ACC112 (cell line): ENCODE results near the gene CHGA.

Experiments
- H2AFZ ChIP-seq: fragments of 200-600 bp; sonication (generic); one replicate; pipeline ENCODE4 v1.6.0; 2017; ENCODE audit warnings: antibody characterized with exemption, low read length; ENCODE audit not compliant: unreplicated experiment
- H3K27ac ChIP-seq: fragments of 200-600 bp; sonication (generic); 2 replicates; pipeline ENCODE4 v1.5.1; 2014; ENCODE audit warnings: low read depth, mild to moderate bottlenecking, antibody characterized with exemption, low read length, moderate library complexity
- H3K27me3 ChIP-seq: fragments of 200-600 bp; sonication (generic); 2 replicates; pipeline ENCODE4 v1.6.1; 2014; ENCODE audit warnings: mild to moderate bottlenecking, antibody characterized with exemption, low read length, moderate library complexity, mixed read lengths; ENCODE audit not compliant: insufficient read depth
- H3K36me3 ChIP-seq: fragments of 200-600 bp; sonication (generic); 2 replicates; pipeline ENCODE4 v1.6.1; 2016; ENCODE audit warnings: mild to moderate bottlenecking, antibody characterized with exemption, low read length, moderate library complexity, mixed read lengths; ENCODE audit not compliant: insufficient read depth
- H3K4me1 ChIP-seq: fragments of 200-600 bp; sonication (generic); one replicate; pipeline ENCODE4 v1.6.1; 2016; ENCODE audit warnings: low read length, mixed read lengths; ENCODE audit not compliant: insufficient read depth, unreplicated experiment, control insufficient read depth
- H3K4me3 ChIP-seq: fragments of 200-600 bp; sonication (generic); 2 replicates; pipeline ENCODE4 v1.5.1; 2014; ENCODE audit warnings: mild to moderate bottlenecking, low read depth, low read length
- H3K79me2 ChIP-seq: fragments of 200-600 bp; sonication (generic); one replicate; pipeline ENCODE4 v1.6.0; 2016; ENCODE audit warnings: low read length; ENCODE audit not compliant: control insufficient read depth, unreplicated experiment, insufficient read depth

CHGA gene

GRCh38 chr14:92923744-92924103 lies 774 bp downstream of the CHGA start:
- no peaks in the 10 kb centered on the region for H3K4me1 ChIP-seq
- no peak overlapping the region for H3K4me3 ChIP-seq
- H3K36me3 ChIP-seq, result no peaks in the 10 kb centered on the region
- H2AFZ ChIP-seq, result no peak overlapping the region
- H3K79me2 ChIP-seq, result no peaks in the 10 kb centered on the region
- H3K27me3 ChIP-seq, result peaks cover 88% of the 10 kb centered on the region
- no peak overlapping the region for H3K27ac ChIP-seq

GRCh38 chr14:92924247-92924646 lies 1.3 kb downstream of the CHGA start:
- Histone ChIP-seq H3K4me3 (no peak overlapping the region), H3K27ac (no peak overlapping the region)

GRCh38 chr14:92925446-92925845 lies 2.5 kb downstream of the CHGA start:
- H3K4me3 ChIP-seq, result no peak overlapping the region
- H3K79me2 ChIP-seq, result no peaks in the 10 kb centered on the region
- no peak overlapping the region for H3K27ac ChIP-seq
- H3K36me3 ChIP-seq, result no peaks in the 10 kb centered on the region
- no peaks in the 10 kb centered on the region for H3K4me1 ChIP-seq
- H3K27me3 ChIP-seq, result peaks cover 73% of the 10 kb centered on the region
- H2AFZ ChIP-seq, result no peak overlapping the region

More at GRCh38 chr14:92924247-92924646, 1.3 kb downstream of the CHGA start:
- H3K79me2 ChIP-seq, result no peaks in the 10 kb centered on the region
- H2AFZ ChIP-seq, result no peak overlapping the region
- H3K36me3 ChIP-seq, result no peaks in the 10 kb centered on the region
- H3K4me1 ChIP-seq, result no peaks in the 10 kb centered on the region
- peaks cover 82% of the 10 kb centered on the region for H3K27me3 ChIP-seq

- Histone ChIP-seq H3K4me1 (no peaks in the 10 kb centered on the region), H3K79me2 (no peaks in the 10 kb centered on the region), H3K4me3 (no peak overlapping the region), H3K27ac (no peak overlapping the region), H3K27me3 (peaks cover 66% of the 10 kb centered on the region), H2AFZ (no peak overlapping the region), H3K36me3 (no peaks in the 10 kb centered on the region)
Observed at GRCh38 chr14:92926180-92926845, 3.4 kb downstream of the CHGA start.

GRCh38 chr14:92926931-92927330 lies 4.0 kb downstream of the CHGA start:
- no peaks in the 10 kb centered on the region for H3K36me3 ChIP-seq
- no peaks in the 10 kb centered on the region for H3K4me1 ChIP-seq
- H3K79me2 ChIP-seq, result no peaks in the 10 kb centered on the region
- no peak overlapping the region for H3K27ac ChIP-seq
- no peak overlapping the region for H3K4me3 ChIP-seq
- peaks cover 61% of the 10 kb centered on the region for H3K27me3 ChIP-seq
- no peak overlapping the region for H2AFZ ChIP-seq

- no peak overlapping the region for H3K27ac ChIP-seq
- H3K27me3 ChIP-seq, result peaks cover 54% of the 10 kb centered on the region
- H2AFZ ChIP-seq, result no peak overlapping the region
- no peaks in the 10 kb centered on the region for H3K36me3 ChIP-seq
- H3K79me2 ChIP-seq, result no peaks in the 10 kb centered on the region
- H3K4me3 ChIP-seq, result no peak overlapping the region
- H3K4me1 ChIP-seq, result no peaks in the 10 kb centered on the region
Observed at GRCh38 chr14:92927349-92928257, 4.7 kb downstream of the CHGA start.

- no peaks in the 10 kb centered on the region for H3K36me3 ChIP-seq
- peaks cover 48% of the 10 kb centered on the region for H3K27me3 ChIP-seq
- no peak overlapping the region for H3K4me3 ChIP-seq
- no peak overlapping the region for H2AFZ ChIP-seq
- H3K4me1 ChIP-seq, result no peaks in the 10 kb centered on the region
- H3K79me2 ChIP-seq, result no peaks in the 10 kb centered on the region
- no peak overlapping the region for H3K27ac ChIP-seq
Observed at GRCh38 chr14:92928258-92928629, 5.3 kb downstream of the CHGA start.

GRCh38 chr14:92928961-92929688 lies 6.2 kb downstream of the CHGA start:
- no peak overlapping the region for H3K4me3 ChIP-seq
- H3K27me3 ChIP-seq, result peaks cover 39% of the 10 kb centered on the region
- no peaks in the 10 kb centered on the region for H3K36me3 ChIP-seq
- H3K79me2 ChIP-seq, result no peaks in the 10 kb centered on the region
- no peaks in the 10 kb centered on the region for H3K4me1 ChIP-seq
- no peak overlapping the region for H2AFZ ChIP-seq
- H3K27ac ChIP-seq, result no peak overlapping the region

GRCh38 chr14:92929689-92930608 lies 7.0 kb downstream of the CHGA start:
- Histone ChIP-seq H3K4me1 (no peaks in the 10 kb centered on the region), H3K27me3 (peaks cover 31% of the 10 kb centered on the region), H3K79me2 (no peaks in the 10 kb centered on the region), H3K36me3 (no peaks in the 10 kb centered on the region), H3K4me3 (no peak overlapping the region), H3K27ac (no peak overlapping the region), H2AFZ (no peak overlapping the region)
